A673 (cell line): ENCODE measurements around the gene ZNF491. TPM values are rescaled to one million over a fixed set of nuclear protein-coding genes. Genes with fewer than 3 reads are reported as not detected.
A peak's percentile ranks its signal among the peaks of the same experiment; 100 is the strongest.
"Not testable (repeated sequence)": the region's sequence is repeated elsewhere in the genome, so short reads cannot be mapped to it uniquely, and the experiment has no call there.

Experiments used
- BruUV-seq: library from RNA; stranded (reverse); fragments of 400-500 nt; replicated peaks from 2 replicates; lab custom pipeline; 2021; lab: Mats Ljungman, UMichigan
- CTCF ChIA-PET: fragments of 300-600 bp; sonication (Branson Sonifier 250); formaldehyde crosslinking; loops from one replicate; lab custom pipeline; 2022; ENCODE audit warnings: antibody characterized with exemption; lab: Charles Lee
- POLR2A ChIA-PET: fragments of 300-600 bp; sonication (Branson Sonifier 250); formaldehyde crosslinking; loops from one replicate; lab custom pipeline; 2022; ENCODE audit warnings: antibody characterized with exemption; ENCODE audit not compliant: low non-redundant PET; lab: Charles Lee
- DNase-seq: peaks from one replicate; pipeline ENCODE4 v3.0.0-alpha.2; 2015; ENCODE audit warnings: low spot score
- H3K27ac ChIP-seq: fragments of 200-600 bp; sonication (generic); 2 replicates; pipeline ENCODE4 v1.5.1; 2016; ENCODE audit warnings: mixed run types, low read depth, mild to moderate bottlenecking, mixed read lengths, antibody characterized with exemption, low read length; ENCODE audit not compliant: poor library complexity, severe bottlenecking
- H3K27me3 ChIP-seq: fragments of 200-600 bp; sonication (generic); replicated peaks from 2 replicates; pipeline ENCODE4 v1.6.1; 2017; ENCODE audit warnings: mixed run types, low read depth, mild to moderate bottlenecking, mixed read lengths, antibody characterized with exemption, low read length; ENCODE audit not compliant: insufficient read depth, poor library complexity
- H3K36me3 ChIP-seq: fragments of 200-600 bp; sonication (generic); 2 replicates; pipeline ENCODE4 v1.6.1; 2016; ENCODE audit warnings: mixed run types, mild to moderate bottlenecking, mixed read lengths, antibody characterized with exemption, low read length; ENCODE audit not compliant: insufficient read depth, poor library complexity, severe bottlenecking
- H3K4me1 ChIP-seq: fragments of 200-600 bp; sonication (generic); 2 replicates; pipeline ENCODE4 v1.6.1; 2017; ENCODE audit warnings: mixed run types, mild to moderate bottlenecking, mixed read lengths, antibody characterized with exemption, low read length; ENCODE audit not compliant: insufficient read depth, poor library complexity, severe bottlenecking
- H3K4me3 ChIP-seq: fragments of 200-600 bp; sonication (generic); 2 replicates; pipeline ENCODE4 v1.5.1; 2016; ENCODE audit warnings: low read depth, mixed run types, mild to moderate bottlenecking, mixed read lengths, low read length; ENCODE audit not compliant: poor library complexity, severe bottlenecking
- H3K9me3 ChIP-seq: fragments of 200-600 bp; sonication (generic); 2 replicates; pipeline ENCODE4 v1.6.1; 2016; ENCODE audit warnings: mixed run types, low read depth, mild to moderate bottlenecking, mixed read lengths, antibody characterized with exemption, low read length; ENCODE audit not compliant: poor library complexity, severe bottlenecking
- EZH2 ChIP-seq: fragments of 200-600 bp; sonication (generic); IDR thresholded peaks from 2 replicates; pipeline ENCODE4 v1.6.1; 2017; ENCODE audit warnings: borderline replicate concordance, low read depth, mild to moderate bottlenecking, mixed read lengths, antibody characterized with exemption, low read length; ENCODE audit not compliant: poor library complexity, severe bottlenecking
- intact Hi-C: fragments of 100-400 bp; cut with micrococcal nuclease; formaldehyde crosslinking; loops from one replicate; pipeline ENCODE4 v1.10.0; 2022; ENCODE audit not compliant: unreplicated experiment
- total RNA-seq: library from RNA; stranded (reverse); gene quantifications from 2 replicates; pipeline ENCODE4 v1.2.3, GENCODE V29; 2021
- TF ChIP-seq, protein P1 (sequence below): fragments of 300-800, 200-600 bp; sonication (generic); conservative IDR thresholded peaks from 2 replicates; pipeline ENCODE4 v1.5.1; 2017; ENCODE audit warnings: low read depth, mild to moderate bottlenecking, antibody characterized with exemption, low read length, moderate library complexity, mixed read lengths

ZNF491 gene
- total RNA-seq, 1 experiment from 2014 or later, result 0.60 TPM

- Histone ChIP-seq H3K27ac (no peak overlapping the region), H3K36me3 (no peaks in the 10 kb centered on the region), H3K9me3 (no peaks in the 10 kb centered on the region), H3K4me1 (no peaks in the 10 kb centered on the region), H3K4me3 (peak overlapping the region; percentile 56), H3K27me3 (no peaks in the 10 kb centered on the region)
- TF ChIP-seq, protein P1, sequence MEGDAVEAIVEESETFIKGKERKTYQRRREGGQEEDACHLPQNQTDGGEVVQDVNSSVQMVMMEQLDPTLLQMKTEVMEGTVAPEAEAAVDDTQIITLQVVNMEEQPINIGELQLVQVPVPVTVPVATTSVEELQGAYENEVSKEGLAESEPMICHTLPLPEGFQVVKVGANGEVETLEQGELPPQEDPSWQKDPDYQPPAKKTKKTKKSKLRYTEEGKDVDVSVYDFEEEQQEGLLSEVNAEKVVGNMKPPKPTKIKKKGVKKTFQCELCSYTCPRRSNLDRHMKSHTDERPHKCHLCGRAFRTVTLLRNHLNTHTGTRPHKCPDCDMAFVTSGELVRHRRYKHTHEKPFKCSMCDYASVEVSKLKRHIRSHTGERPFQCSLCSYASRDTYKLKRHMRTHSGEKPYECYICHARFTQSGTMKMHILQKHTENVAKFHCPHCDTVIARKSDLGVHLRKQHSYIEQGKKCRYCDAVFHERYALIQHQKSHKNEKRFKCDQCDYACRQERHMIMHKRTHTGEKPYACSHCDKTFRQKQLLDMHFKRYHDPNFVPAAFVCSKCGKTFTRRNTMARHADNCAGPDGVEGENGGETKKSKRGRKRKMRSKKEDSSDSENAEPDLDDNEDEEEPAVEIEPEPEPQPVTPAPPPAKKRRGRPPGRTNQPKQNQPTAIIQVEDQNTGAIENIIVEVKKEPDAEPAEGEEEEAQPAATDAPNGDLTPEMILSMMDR, result no peak
- no peak for TF ChIP-seq EZH2
- intact Hi-C loops, result no loop called here
- CTCF ChIA-PET, result interaction anchor here (0.6 to 1.2 kb wide), 2 partner anchors 13 to 51 kb away, joined by 3 read pairs; no protein-coding TSS in a partner anchor
- POLR2A ChIA-PET, result no interaction called here
- BruUV-seq, result no TSS peak
- DNase-seq, result no peak
Observed at GRCh38 chr19:11848200-11848593, 49.9 kb downstream of the ZNF491 start.

GRCh38 chr19:11848594-11849469 lies 50.5 kb downstream of the ZNF491 start, which contains the start of gene ZNF439:
Gene ZNF439 (plus strand): TSS chr19:11848726. CDS start chr19:11848868, 142 bp downstream.
- TF ChIP-seq, protein P1, result no peak
- TF ChIP-seq EZH2, result no peak
- no TSS peak for BruUV-seq
- H3K9me3 ChIP-seq, result no peaks in the 10 kb centered on the region
- no peaks in the 10 kb centered on the region for H3K36me3 ChIP-seq
- H3K27ac ChIP-seq, result no peak within 1 kb of the TSS
- DNase-seq, result peak; percentile 92
- H3K4me1 ChIP-seq, result no peaks in the 10 kb centered on the region
- H3K4me3 ChIP-seq, result peak within 1 kb of the TSS; percentile 56
- POLR2A ChIA-PET, result no interaction called here
- no peaks in the 10 kb centered on the region for H3K27me3 ChIP-seq
- CTCF ChIA-PET, result interaction anchor here (0.6 to 1.2 kb wide), 2 partner anchors 14 to 51 kb away, joined by 3 read pairs; no protein-coding TSS in a partner anchor
- intact Hi-C loops, result no loop called here

GRCh38 chr19:11850289-11850688 lies 52.0 kb downstream of the ZNF491 start:
- H3K4me1 ChIP-seq, POLR2A ChIA-PET, DNase-seq, H3K4me3 ChIP-seq, intact Hi-C loops, H3K36me3 ChIP-seq, H3K27ac ChIP-seq, BruUV-seq, CTCF ChIA-PET, H3K27me3 ChIP-seq, H3K9me3 ChIP-seq: not testable (repeated sequence)
